GM12865 (cell line): ENCODE measurements around the gene TEX10.

Source experiments
- DNase-seq: peaks from one replicate; pipeline ENCODE4 v3.0.0; 2010; ENCODE audit warnings: low read depth
- H3K4me3 ChIP-seq: 2 replicates; pipeline ENCODE4 v1.5.1; 2011; ENCODE audit warnings: mild to moderate bottlenecking, low read depth, low read length, control low read depth
- CTCF ChIP-seq: IDR thresholded peaks from 2 replicates; pipeline ENCODE4 v1.5.1; 2011; ENCODE audit warnings: low read length, control low read depth, low read depth, inconsistent platforms; ENCODE audit not compliant: insufficient read depth; ENCODE audit errors: missing control alignments

Gene TEX10

DNA sequence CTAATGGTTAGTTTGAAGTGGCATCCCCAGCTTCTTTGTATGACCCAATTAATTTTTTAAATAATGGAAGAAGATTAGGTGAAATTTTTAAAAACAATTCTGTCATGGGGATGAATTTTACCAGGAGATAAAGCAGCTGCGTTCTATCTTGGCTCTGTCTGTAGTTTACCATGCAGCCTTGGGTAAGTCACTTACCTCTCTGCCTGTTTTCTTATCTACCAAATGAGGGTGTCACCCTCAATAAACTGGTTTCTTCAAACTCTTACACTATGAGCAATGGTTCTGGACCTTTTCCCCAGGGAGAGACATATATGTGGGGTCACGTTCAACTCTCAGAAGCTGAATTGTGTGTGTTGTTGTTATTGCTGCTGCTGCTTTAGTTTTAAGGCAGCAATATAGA is 71.7 kb downstream of the TEX10 start:
- TF ChIP-seq CTCF: no peak

GRCh38 chr9:100277166-100277979 is 75.4 kb downstream of the TEX10 start:
- DNase-seq: no peak
- TF ChIP-seq CTCF: no peak
- H3K4me3 ChIP-seq: no peak overlapping the region

More for the DNA sequence above, 71.7 kb downstream of the TEX10 start:
- no peak overlapping the region for H3K4me3 ChIP-seq
- DNase-seq: no peak

DNA sequence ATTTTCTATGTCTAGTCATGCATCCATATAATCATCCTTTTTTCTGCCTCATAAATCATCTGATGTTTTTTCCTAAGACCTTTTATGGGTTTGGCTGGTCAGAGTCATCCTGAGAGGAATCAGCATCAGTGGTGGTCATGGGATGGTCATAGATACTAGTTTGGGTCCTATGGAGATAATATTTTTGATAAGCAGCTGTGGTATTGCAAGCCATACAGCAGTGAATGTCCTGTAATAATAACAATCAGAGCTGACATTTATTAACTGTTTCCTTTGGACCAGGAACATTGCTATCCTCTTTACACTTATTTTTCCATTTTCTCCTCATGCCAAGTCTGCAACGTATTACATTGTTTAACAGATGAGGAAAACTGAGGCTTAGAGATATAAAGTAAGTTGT is 83.1 kb downstream of the TEX10 start:
- no peak overlapping the region for H3K4me3 ChIP-seq
- TF ChIP-seq CTCF: no peak
- no peak for DNase-seq

GRCh38 chr9:100268271-100268670 is 84.5 kb downstream of the TEX10 start:
- no peak overlapping the region for H3K4me3 ChIP-seq
- no peak for DNase-seq
- no peak for TF ChIP-seq CTCF

DNA sequence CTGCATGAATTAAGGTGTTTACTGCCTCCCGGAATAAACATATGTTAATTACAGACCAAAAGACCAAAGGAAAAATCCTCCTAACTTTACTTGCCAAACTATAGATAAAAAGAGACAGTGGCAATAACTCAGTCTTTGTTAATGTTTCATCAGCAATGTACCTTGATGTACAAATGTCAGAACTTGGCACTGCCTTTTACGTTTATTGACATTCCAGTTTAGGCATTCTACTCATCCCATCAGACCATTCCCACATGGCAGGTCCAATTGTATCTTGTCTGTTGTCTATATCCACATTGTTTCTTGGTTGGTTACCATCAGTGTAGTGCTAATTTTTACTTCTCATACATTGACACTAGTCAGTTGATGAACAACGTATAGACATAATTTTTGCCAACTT is 85.5 kb downstream of the TEX10 start:
- no peak for TF ChIP-seq CTCF
- no peak overlapping the region for H3K4me3 ChIP-seq
- no peak for DNase-seq
